Measurements from ENCODE around the gene SCFD2. TPM values are rescaled to one million over a fixed set of nuclear protein-coding genes. Genes with fewer than 3 reads are reported as not detected.

SCFD2 gene
- total RNA-seq, 4 donors from 2014 or later = 12.7 to 23.7 (median 18.3) TPM

- Histone ChIP-seq H3K27me3 (no peaks in the 10 kb centered on the region), H3K27ac (peak overlapping the region in 2 of 4 donors; percentile 4 to 37), H3K4me1 (peaks cover 0 to 11% (median 0%) of the 10 kb centered on the region in 4 donors), H3K4me3 (no peak overlapping the region), H3K9me3 (no peaks in the 10 kb centered on the region), H3K36me3 (no peaks in the 10 kb centered on the region)
- WGBS, 2 donors (ENCODE audit: low coverage in 1 of 2) = 67% methylated on average over 11 of the region's 12 CpGs; no CpG with 5 or more reads in 1 of the 2 donors
- in situ Hi-C loops (cut with MboI; ENCODE audit: low pct_ligation_motif_present in 1 of 4, low pct_unique_long_range_greater_than_20kb in 1 of 4, low sequenced_read_pairs in 3 of 4) = no loop called here
- TF ChIP-seq POLR2A (IDR thresholded peaks at IDR 0.05) (no peak), POLR2AphosphoS5 (IDR thresholded peaks at IDR 0.05) (peak in 1 of 3 donors; percentile 17), EP300 (IDR thresholded peaks at IDR 0.05; ENCODE audit: low read depth) (no peak), CTCF (IDR thresholded peaks at IDR 0.05) (no peak)
- intact Hi-C loops (cut with DNase I; ENCODE audit: low total_unique reads) = no loop called here
- DNase-seq = no peak
These were observed 541.0 kb downstream of the SCFD2 start for GRCh38 chr4:52824603-52825459.

- H3K36me3 ChIP-seq = no peaks in the 10 kb centered on the region
- DNase-seq = no peak
- H3K27me3 ChIP-seq = no peaks in the 10 kb centered on the region
- in situ Hi-C loops (cut with MboI; ENCODE audit: low pct_ligation_motif_present in 1 of 4, low pct_unique_long_range_greater_than_20kb in 1 of 4, low sequenced_read_pairs in 3 of 4) = no loop called here
- intact Hi-C loops (cut with DNase I; ENCODE audit: low total_unique reads) = no loop called here
- H3K9me3 ChIP-seq = no peaks in the 10 kb centered on the region
- peaks cover 0 to 11% (median 0%) of the 10 kb centered on the region in 4 donors for H3K4me1 ChIP-seq
- 98% methylated on average over 6 of the region's 6 CpGs; no CpG with 5 or more reads in 1 of the 2 donors for WGBS, 2 donors (ENCODE audit: low coverage in 1 of 2)
- H3K27ac ChIP-seq = peak overlapping the region in 1 of 4 donors; percentile 37
- no peak for TF ChIP-seq POLR2A (IDR thresholded peaks at IDR 0.05)
- no peak overlapping the region for H3K4me3 ChIP-seq
These were observed 541.6 kb downstream of the SCFD2 start for GRCh38 chr4:52824270-52824602.

GRCh38 chr4:52823702-52824092, 542.2 kb downstream of the SCFD2 start:
- H3K27ac ChIP-seq = peak overlapping the region; percentile 25 to 56 (median 48)
- WGBS, 2 donors (ENCODE audit: low coverage in 1 of 2) = 80% methylated on average over 1 of the region's 1 CpG; no CpG with 5 or more reads in 1 of the 2 donors
- no peaks in the 10 kb centered on the region for H3K36me3 ChIP-seq
- DNase-seq = no peak
- no peak overlapping the region for H3K4me3 ChIP-seq
- H3K4me1 ChIP-seq = peaks cover 0 to 11% (median 0%) of the 10 kb centered on the region in 4 donors
- no peaks in the 10 kb centered on the region for H3K27me3 ChIP-seq
- intact Hi-C loops (cut with DNase I; ENCODE audit: low total_unique reads) (no loop called here), in situ Hi-C loops (cut with MboI; ENCODE audit: low pct_ligation_motif_present in 1 of 4, low pct_unique_long_range_greater_than_20kb in 1 of 4, low sequenced_read_pairs in 3 of 4) (no loop called here)
- TF ChIP-seq POLR2AphosphoS5 (IDR thresholded peaks at IDR 0.05) (no peak), POLR2A (IDR thresholded peaks at IDR 0.05) (no peak), EP300 (IDR thresholded peaks at IDR 0.05; ENCODE audit: low read depth) (no peak), CTCF (IDR thresholded peaks at IDR 0.05) (no peak)
- no peaks in the 10 kb centered on the region for H3K9me3 ChIP-seq

Small RNAs within 50 kb of the gene (small RNA-seq; reads per million reads assigned to genes)
- gene RNU6-310P = 0 reads per million in 4 donors

Other genes with a start within 250 kb of the SCFD2 start
- 10 to 100 TPM; 20.6 to 97.5 (median 43.9) TPM for gene FIP1L1, start 11.6 kb upstream of the SCFD2 start, total RNA-seq
- gene LNX1, start 225.4 kb upstream of the SCFD2 start, total RNA-seq = 10 to 100 TPM in 3 of 4 donors, 1 to 10 TPM in 1; 2.6 to 35.5 (median 18.1) TPM